HK-2 (cell line): ENCODE measurements around the gene BCAS3.
"Not testable (repeated sequence)": the region's sequence is repeated elsewhere in the genome, so short reads cannot be mapped to it uniquely, and the experiment has no call there.

Experiments used
- DNase-seq: peaks from one replicate; pipeline ENCODE4 v3.0.0-alpha.2; 2018; ENCODE audit not compliant: unreplicated experiment

Gene BCAS3

DNA sequence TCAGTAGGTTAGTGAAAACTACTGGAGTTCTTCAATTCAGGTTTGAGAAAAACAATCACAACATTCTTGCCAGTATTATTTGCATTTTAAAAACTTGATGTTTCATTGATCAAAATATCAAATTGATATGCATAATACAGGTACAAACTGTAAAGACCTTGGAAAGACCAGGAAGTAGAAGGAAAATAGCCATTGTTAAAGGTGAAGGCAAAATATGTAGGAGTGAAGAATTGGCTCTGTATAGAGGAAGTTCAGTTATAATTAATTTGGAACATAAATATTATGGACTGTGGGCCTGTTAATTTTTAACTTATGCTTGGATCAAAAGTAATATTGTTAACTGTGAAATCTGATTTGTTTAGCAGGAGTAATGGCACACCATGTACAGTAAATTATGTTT, 112.6 kb downstream of the BCAS3 start:
- no peak for DNase-seq

DNA sequence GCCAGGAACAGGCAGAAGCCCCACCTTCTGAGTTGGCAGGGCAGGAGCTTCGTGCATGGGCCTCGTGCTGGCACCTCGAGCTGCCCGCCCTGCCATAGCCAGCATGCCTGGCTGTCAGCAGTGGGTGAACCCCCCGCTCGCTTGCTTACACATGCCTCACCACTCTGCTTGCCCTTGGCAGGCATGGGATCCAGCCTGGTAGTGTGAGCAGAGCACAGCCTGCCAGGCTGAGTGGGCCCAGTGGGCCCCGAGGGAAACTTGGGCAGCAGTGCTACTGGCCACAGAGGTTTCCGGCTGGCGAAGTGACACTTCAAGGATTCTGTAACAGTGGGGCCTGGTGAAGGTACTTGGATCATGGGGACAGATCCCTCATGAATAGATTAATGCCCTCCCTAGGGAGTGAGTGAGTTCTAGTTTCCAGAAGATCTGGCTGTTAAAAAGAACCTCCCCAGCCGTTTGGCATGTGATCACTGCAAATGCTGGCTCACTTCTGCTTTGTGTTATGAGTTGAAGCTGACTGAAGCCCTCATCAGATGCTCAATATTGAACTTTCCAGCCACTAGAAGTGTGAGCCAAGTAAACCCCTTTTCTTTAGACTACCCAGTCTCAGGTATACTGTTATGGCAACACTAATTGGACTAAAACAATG, 114.7 kb downstream of the BCAS3 start:
- no peak for DNase-seq

DNA sequence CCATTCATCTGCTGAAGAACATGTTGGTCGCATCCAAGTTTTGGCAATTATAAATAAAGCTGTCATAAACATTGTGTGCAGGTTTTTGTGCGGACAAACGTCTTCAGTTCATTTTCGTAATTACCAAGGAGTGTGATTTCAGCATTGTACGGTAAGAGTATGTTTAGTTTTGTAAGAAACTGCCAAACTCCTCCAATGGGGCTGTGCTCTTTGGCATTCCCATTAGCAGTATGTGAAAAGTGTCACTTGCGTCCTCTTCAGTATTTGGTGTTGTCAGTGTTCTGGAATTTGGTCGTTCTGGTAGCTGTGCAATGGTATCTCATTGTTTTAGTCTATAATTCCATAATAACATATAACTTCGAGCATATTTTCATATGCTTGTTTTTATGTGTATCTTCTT, 120.9 kb downstream of the BCAS3 start:
- no peak for DNase-seq

DNA sequence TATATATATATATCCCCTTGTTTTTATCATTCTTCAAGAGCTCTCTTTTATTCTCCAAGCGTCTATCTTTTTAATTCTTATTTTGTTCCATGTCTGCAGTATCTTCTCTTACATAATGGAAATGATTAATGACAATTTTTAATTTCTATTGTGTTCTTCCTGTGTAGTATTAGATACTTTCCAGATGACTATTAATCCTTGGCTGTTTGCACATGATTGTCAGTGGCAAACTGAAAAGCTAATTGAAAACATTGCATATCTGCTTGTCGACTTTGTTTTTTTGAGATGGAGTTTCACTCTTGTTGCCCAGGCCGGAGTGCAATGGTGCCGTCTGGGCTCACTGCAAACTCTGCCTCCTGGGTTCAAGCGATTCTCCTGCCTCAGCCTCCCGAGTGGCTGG, 124.7 kb downstream of the BCAS3 start:
- no peak for DNase-seq

DNA sequence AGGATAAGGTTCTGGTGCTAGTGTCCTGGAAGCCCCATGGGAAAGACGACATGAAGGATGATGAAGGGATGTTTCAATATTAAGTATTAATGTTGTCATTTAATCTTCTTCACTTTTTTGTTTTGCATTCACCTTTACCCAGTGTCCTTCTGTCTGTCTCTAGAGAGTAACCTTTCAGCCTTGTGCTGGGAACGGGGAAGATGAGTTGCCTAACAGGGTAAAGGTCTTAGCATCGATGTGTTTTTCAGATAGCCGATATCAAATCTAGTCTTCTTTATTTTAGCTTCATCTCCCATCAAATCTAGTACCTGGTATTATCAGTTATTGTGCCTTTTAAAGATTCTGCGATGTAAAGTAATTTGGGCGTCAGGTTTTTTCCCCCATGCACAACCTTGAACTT, 125.4 kb downstream of the BCAS3 start:
- no peak for DNase-seq

DNA sequence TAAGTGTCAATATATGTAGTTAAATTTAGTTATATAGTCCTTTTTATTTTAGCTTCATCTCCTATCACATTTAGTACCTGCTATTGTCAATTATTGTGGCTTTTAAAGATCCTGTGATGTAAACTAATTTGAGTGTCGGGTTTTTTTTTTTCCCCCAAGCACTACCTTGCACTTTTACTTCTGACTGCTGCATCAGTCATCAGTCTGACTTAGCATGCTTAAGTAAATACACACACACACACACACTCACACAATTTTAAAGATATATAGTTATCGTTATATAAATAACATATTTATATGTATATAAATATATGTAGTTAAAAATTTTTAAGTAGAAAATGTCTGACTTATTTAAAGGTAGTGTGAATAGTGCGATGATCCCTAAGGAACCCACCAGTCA, 127.2 kb downstream of the BCAS3 start:
- DNase-seq, result no peak

DNA sequence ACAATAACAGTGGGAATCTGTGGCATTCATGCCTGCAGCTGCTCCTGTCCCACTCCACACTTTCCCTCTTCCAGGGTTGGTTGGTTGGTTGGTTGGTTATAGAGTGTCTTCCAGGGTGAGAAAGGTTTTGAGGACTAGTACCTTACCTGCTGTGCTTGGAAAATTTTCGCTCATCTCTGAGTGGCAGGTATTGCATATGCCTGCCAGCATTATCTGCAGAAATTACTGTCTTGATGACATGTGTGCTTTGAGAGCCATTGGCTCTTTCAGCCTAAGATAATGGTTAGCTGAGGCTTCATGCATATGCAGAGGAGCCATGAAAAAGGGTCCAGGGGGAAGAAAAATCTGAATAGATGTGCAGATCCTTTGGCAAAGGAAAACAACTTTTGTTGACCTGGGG, 131.8 kb downstream of the BCAS3 start:
- DNase-seq, result no peak

DNA sequence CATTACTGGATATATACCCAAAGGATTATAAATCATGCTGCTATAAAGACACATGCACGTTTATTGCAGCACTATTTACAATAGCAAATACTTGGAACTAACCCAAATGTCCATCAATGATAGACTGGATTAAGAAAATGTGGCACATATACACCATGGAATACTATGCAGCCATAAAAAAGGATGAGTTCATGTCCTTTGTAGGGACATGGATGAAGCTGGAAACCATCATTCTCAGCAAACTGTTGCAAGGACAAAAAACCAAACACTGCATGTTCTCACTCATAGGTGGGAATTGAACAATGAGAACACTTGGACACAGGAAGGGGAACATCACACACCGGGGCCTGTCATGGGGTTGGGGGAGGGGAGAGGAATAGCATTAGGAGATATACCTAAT, 137.3 kb downstream of the BCAS3 start:
- DNase-seq, result not testable (repeated sequence)

DNA sequence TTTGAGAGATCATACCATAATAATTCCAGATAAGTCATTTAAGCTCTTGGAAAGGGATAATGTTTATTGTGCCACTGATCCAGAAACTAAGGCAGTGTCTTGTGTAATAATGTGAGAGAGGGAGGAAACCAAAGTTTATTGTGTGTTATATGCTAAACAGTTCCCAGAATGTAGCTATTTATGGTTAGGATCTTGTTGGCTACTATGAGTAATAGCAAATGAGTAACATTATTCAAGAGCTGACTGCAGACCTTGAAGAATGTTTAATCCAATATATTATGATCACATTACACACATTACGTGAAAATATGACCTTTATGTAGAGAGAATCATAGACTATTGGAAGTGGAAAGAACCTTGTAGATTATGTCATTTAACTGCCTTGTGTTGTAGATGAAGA, 139.5 kb downstream of the BCAS3 start:
- DNase-seq, result no peak

DNA sequence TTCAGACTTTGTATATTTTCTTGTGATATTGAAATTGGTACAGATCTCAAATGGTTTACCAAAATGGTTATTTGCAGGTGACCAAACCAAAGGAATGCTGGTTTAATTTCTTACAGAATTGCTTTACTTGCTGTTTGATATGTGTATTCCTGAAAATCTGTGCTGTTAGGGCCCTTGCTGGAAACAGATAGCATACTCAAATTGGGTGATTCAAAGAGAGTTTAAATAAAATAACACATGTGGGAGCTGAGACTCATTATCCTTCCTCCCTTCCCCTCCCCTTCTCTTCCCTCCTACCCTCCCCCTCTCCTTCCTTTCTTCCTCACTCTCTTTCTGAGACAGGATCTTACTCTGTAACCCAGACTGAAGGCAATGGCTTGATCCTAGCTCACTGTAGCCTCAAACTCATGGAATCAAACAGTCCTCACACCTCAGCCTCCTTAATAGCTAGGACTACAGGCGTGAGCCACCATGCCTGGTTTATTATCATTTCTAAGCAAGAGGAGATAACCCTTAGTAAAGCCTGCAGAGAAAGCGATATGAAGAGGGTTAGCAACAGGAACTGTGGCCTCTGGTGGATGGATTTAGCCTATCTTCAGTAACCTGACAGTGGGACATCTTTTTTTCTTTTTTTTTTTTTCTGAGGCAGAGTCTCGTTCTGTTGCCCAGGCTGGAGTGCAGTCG, 141.9 kb downstream of the BCAS3 start:
- no peak for DNase-seq

DNA sequence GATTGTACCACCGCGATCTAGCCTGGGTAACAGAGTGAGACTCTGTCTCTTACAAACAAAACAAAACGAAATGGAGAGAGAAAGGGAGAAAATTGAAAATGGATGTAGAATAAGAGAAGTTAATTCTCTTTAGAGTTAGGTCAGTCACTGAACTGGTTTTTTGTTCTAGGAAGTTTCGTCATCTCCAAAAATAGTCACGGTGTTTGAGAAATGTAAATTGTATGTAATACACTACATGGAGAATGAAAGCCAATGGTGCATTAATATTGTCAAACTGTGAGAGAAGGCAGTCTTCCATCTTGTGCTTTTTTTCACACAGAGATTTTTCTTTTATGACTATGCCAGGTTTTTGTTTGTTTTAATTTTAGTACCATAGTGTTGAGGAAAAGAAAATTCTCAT, 145.9 kb downstream of the BCAS3 start:
- no peak for DNase-seq

DNA sequence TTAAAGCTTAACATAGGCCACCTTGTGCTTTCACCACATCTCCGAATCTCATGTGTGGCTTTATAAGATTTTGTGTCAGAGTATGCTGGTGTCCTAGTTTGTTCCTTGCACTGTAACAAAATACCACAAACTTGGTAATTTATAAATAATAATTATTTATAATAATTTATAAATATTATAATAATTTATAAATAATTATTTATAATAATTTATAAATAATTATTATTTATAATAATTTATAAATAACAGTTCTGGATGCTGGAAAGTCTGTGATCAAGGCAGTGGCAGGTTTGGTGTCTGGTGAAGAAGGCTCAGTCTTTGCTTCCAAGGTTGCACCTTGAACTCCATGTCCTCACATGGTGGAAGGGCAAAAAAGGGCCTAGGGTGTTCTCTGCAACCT, 147.7 kb downstream of the BCAS3 start:
- DNase-seq, result no peak

DNA sequence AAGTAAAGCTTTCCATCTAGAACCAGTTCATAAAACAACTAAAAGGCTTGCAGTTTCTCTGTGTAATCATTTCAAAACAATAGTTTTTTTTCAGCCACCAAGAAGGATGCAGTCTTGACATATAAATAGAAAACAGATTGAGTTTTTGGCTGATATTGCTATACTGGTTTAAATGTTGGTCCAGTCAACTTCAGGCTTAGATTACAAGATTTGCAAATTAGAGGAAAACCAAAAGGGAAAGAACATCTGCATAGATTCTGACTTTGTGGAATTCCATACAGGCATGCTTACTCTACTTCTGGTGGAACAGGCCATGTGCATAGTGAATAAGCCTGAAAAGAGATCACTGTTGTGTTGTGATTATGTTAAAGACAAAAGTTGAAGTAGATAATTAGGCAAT, 150.3 kb downstream of the BCAS3 start:
- no peak for DNase-seq

DNA sequence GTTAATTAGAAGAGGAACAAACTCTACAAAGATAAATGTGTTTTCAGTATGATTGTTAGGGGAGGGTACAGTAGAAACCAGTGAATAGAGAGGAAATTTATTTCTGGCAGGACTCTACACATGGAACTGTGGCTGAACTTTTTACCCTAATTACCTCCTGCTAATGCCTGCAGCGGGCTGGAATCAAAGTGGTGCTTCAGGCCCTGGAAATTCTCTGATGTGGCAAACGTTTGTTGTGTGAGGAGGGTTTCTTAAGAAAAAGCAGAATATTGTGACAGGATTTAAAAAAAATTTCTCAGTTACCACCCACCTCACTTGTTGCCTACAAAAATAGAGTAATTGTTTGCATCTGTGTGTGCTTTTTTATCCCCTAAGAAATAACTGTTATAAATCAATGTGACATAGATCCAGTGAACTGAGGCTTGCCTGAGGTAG, 154.5 kb downstream of the BCAS3 start:
- DNase-seq, result no peak

DNA sequence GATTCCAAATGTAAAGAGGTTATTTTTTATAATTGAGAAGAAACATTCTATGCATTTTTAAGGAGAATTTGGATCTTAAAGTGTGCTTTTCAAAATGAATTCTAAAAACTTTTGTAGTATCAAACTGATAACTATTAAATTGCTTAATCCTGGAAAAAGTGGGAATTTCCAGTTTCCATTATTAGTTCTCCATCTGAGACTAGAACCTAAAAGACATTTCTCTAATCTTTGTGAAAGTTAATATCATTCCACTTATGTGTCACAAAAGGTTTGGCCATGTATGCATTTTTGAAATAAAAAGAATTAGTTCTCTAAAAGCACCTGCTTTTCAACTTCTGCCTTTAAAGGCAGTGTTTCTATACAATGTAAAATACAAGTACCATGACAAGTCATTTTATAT, 155.0 kb downstream of the BCAS3 start:
- no peak for DNase-seq

DNA sequence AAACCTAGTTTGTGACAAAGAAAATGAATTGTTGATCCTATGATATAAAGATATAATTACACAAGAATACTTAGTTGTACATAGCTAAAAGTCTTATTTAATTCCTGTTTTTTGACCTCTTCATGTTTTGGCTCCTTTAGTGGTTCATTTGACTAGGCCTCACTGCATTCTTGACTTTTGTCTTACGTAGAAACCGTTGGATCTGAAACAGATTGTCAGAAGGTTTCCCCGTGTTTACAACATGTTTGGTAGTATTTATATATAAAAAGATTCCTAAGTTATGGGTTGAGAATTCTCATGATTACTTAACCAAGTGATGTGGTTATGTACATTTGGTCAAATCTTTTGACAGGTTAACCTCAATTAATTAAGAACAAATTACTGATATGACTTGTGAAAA, 162.8 kb downstream of the BCAS3 start:
- DNase-seq, result no peak

DNA sequence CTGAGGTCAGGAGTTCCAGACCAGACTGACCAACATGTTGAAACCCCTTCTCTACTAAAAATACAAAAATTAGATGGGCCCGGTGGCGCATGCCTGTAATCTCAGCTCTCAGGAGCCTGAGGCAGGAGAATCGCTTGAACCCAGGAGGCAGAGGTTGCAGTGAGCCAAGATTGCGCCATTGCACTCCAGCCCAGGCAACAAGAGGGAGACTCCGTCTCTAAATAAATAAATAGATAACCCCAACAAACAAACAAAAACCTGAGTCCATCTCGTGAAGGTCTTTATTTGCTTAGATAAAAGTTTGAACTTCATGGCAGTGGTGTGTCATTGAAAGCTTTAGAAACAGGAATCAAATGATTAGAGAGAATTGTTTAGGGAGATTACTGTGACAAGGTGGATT, 167.4 kb downstream of the BCAS3 start:
- no peak for DNase-seq

DNA sequence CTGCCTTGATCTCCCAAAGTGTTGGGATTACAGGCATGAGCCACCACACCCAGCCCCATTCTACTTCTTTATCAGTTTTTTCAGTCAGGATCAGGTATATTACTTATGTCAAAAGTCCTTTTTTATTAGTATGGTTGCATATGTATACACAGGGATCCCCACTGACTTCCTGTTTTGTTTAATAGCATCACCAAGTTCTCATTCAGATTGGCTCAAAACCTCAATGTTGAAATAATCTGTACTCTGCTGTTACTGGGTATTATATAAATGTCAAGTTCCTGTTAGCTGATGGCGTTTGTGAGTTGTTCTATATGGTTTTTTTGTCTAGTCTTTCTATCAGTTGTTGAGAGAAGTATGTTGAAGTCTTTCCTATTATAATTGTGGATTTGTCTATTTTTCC, 168.5 kb downstream of the BCAS3 start:
- no peak for DNase-seq

DNA sequence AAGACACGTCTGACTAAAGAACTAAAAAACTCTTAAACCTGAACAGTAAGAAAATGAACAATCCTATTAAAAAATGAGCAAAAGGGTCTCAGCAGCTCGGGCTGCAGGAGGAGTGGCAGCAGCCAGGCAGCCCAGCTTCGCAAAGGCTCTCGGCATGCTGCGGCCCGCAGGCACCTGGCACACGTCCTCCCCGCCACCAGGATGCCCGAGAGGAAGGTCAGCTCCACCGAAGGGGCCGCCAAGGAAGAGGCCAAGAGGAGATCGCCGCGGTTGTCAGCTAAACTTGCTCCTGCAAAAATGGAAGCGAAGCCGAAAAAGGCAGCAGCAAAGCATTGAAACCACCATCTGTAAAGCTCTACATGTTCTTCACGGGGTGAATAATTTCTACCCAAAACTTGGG, 173.5 kb downstream of the BCAS3 start:
- no peak for DNase-seq

DNA sequence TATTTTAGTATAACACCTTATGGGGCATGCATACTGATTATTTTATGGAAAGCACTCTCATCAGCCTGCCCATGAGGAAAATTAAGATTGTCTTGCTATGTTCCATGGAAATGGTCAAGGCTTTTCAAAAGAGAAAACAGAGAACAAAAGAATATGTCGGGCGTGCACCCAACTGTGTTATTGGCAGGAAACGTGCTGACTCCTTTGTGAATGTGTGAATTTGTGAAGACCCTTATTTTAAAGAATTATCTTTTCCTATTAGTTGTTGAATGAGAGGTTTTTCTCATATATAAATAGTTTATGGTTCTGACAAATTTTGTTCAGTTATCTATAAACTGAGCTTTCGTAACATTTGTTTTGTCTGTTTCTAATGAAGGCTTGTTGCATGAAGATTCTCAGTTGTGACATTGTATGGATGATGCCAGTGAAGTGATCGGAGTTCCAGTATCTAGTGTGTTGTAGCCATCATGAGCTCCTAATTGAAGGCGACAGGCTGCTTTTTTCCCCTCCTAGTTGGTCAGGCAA, 180.0 kb downstream of the BCAS3 start:
- DNase-seq, result no peak

DNA sequence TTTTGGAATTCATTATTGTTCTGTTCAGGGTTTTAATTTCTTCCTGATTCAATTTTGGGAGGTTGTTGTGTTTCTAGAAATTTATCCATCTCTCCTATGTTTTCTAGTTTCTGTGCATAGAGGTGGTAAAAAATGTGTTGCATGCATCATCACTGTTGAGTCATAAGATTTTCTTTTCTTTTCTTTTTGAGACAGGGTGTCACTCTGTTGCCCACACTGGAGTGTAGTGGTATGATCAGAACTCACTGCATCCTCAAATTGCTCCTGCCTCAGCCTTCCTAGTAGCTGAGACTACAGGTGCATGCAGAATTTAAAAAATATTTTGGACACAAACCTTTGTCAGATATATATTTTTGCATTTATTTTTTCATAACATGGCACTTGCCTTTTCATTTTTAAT, 184.8 kb downstream of the BCAS3 start:
- DNase-seq, result no peak

DNA sequence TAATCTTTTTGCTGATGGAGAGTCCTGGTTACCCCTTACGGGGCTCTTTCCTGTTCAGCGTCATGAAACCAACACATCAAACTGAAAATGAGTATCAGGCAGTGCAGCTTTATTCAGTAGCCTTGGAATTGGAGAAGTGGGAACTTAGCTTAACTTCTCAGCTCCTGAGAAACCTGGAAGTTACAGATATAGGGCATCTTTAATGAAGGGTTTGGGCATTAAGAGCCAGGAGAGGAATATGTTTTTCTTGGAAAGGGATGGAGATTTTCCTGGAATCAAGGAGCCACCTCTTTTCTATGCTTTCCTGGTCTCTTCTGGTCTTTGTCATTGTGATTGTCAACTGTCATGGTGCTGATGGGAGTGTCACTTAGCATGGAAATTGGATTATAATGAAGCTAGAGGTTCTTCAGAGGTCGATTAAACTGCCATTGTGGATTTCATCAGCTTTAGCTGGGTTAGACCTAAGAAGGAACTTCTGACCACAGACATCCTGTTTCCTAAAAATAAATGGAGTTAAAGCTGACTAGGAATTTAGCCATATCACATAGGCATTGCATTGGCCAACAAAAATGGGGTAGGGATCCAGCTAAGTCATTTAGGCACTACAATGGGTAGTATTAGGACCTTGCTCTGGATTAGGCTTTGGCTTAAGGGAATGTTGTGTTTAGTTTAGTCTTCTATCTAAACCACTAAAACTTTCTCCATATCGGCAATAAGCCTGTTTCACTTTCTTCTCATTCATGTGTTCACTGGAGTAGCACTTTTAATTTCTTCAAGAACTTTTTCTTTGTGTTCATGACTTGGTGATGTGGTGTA, 186.4 kb downstream of the BCAS3 start:
- no peak for DNase-seq

DNA sequence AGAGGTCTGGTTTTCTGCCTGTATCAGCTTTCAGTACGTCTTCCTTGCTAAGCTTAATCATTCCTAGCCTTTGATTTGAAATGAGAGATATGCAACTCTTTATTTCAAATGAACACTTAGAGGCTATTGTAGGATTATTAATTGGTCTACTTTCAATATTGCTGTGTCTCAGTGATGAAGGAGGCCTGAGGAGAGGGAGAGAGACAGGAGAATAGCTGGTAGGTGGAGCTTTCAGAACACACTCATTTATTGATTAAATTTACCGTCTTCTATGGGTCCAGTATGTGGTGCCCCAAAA, 187.0 kb downstream of the BCAS3 start:
- DNase-seq, result no peak
